ENCODE measurements around the gene FOXJ1.

The FOXJ1 gene

GRCh38 chr17:76159157-76159556, 18.1 kb upstream of the FOXJ1 start:
- no peak for DNase-seq

GRCh38 chr17:76157759-76158158, 16.7 kb upstream of the FOXJ1 start:
- no peak for DNase-seq

GRCh38 chr17:76156662-76156991, 15.6 kb upstream of the FOXJ1 start:
- DNase-seq = no peak

- DNase-seq = no peak
Measured at GRCh38 chr17:76155988-76156661, 15.1 kb upstream of the FOXJ1 start.

- DNase-seq = no peak
Measured at GRCh38 chr17:76154936-76155845, 14.1 kb upstream of the FOXJ1 start.

- no peak for DNase-seq
Measured at GRCh38 chr17:76154292-76154691, 13.2 kb upstream of the FOXJ1 start.

GRCh38 chr17:76153640-76154039, 12.6 kb upstream of the FOXJ1 start:
- DNase-seq = no peak

GRCh38 chr17:76153202-76153601, 12.2 kb upstream of the FOXJ1 start:
- DNase-seq = no peak

GRCh38 chr17:76152591-76152990, 11.5 kb upstream of the FOXJ1 start:
- DNase-seq = no peak

- DNase-seq = peak; percentile 38
Measured at GRCh38 chr17:76151896-76152454, 10.9 kb upstream of the FOXJ1 start.

GRCh38 chr17:76150712-76151622, 9.9 kb upstream of the FOXJ1 start:
- no peak for DNase-seq

GRCh38 chr17:76149214-76149613, 8.2 kb upstream of the FOXJ1 start:
- no peak for DNase-seq

GRCh38 chr17:76148015-76148326, 6.9 kb upstream of the FOXJ1 start:
- no peak for DNase-seq

GRCh38 chr17:76147211-76148014, 6.4 kb upstream of the FOXJ1 start:
- DNase-seq = no peak

GRCh38 chr17:76146053-76146851, 5.2 kb upstream of the FOXJ1 start:
- DNase-seq = no peak

- peak; percentile 43 for DNase-seq
Measured at GRCh38 chr17:76145231-76146052, 4.4 kb upstream of the FOXJ1 start.

GRCh38 chr17:76142585-76143041, 1.6 kb upstream of the FOXJ1 start:
- no peak for DNase-seq

- no peak for DNase-seq
Measured at GRCh38 chr17:76142039-76142584, 1.1 kb upstream of the FOXJ1 start.

- DNase-seq = no peak
Measured at GRCh38 chr17:76140661-76141211, 309 bp downstream of the FOXJ1 start.
